ENCODE measurements around the gene NEK6. TPM values are rescaled to one million over a fixed set of nuclear protein-coding genes. Genes with fewer than 3 reads are reported as not detected.

The NEK6 gene
- total RNA-seq, 2 experiments from 2014 or later, result 19.9 to 20.9 TPM

DNA sequence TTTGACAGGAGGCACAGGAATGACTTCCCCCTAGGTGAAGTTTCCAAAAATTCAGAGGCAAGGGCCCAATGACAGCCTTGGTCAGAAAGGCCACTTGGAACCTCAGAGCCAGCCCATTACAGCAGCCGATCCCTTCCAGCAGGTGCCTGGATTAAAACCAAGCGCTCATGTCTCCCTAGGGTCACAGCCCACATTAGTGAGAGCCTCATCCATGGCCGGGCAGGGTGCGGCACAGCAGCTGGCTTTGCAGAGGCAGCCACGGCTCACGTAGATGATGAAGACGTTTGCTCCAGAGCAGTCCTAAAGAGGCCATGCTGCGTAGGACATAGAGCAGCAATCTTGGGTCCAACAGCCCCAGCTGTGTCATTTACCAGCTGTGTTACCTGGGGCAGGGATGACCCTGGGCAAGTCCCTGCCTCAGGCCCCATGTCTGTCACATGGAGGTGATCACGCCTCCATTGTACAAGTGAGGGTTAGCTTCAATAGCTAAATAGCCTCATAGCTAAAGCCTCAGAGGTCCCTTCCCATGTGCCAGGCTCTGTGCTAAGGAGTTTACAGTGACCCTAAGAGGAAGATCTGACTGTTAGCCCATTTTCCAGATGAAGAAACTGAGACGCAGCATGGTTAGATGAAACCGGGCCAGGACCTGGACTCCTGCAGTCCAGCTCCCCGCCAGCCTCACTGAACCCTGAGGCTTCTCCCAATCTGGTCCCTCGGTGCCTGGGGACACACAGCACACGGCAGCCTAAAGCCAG is 39.2 kb downstream of the NEK6 start:
- no peak overlapping the region for H3K27ac Mint-ChIP-seq
- ATAC-seq (no peak), DNase-seq (no peak)
- ChIA-PET CTCF (interaction anchor here (9.5 kb wide), 1 partner anchor 171 kb away, joined by 95 read pairs; no protein-coding TSS in a partner anchor), POLR2A (no interaction called here)
- no peak overlapping the region for H3K4me3 Mint-ChIP-seq
- peaks cover 3% of the 10 kb centered on the region for H3K27me3 Mint-ChIP-seq (ENCODE audit: low read depth)
- H3K4me1 Mint-ChIP-seq (ENCODE audit: low read depth), result peaks cover 59% of the 10 kb centered on the region
- H3K36me3 Mint-ChIP-seq (ENCODE audit: low read depth), result no peaks in the 10 kb centered on the region
- H3K9me3 Mint-ChIP-seq (ENCODE audit: insufficient read depth), result no peaks in the 10 kb centered on the region

DNA sequence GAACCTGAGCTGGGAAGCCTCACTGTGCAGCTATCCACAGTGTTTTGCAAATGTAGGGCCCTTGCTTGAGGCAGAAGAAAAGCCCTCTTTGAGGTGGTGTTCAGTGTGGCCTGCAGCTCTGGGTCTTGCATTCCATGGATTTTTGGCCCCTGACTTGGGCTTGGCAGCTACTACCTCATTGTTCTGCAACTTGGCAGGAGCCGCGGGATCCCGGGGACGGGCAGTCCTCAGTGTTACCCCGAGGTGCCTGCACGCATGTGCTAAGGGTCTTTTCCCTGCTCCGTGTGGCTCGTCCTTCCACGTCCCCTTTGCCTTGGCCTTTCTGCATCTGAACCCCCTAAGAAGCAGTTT is 39.8 kb downstream of the NEK6 start:
- no peaks in the 10 kb centered on the region for H3K9me3 Mint-ChIP-seq (ENCODE audit: insufficient read depth)
- H3K27ac Mint-ChIP-seq, result no peak overlapping the region
- no peak overlapping the region for H3K4me3 Mint-ChIP-seq
- ATAC-seq, result no peak
- ChIA-PET POLR2A (no interaction called here), CTCF (interaction anchor here (9.5 kb wide), 1 partner anchor 172 kb away, joined by 95 read pairs; no protein-coding TSS in a partner anchor)
- H3K27me3 Mint-ChIP-seq (ENCODE audit: low read depth), result peaks cover 3% of the 10 kb centered on the region
- no peaks in the 10 kb centered on the region for H3K36me3 Mint-ChIP-seq (ENCODE audit: low read depth)
- H3K4me1 Mint-ChIP-seq (ENCODE audit: low read depth), result peaks cover 53% of the 10 kb centered on the region
- no peak for DNase-seq

DNA sequence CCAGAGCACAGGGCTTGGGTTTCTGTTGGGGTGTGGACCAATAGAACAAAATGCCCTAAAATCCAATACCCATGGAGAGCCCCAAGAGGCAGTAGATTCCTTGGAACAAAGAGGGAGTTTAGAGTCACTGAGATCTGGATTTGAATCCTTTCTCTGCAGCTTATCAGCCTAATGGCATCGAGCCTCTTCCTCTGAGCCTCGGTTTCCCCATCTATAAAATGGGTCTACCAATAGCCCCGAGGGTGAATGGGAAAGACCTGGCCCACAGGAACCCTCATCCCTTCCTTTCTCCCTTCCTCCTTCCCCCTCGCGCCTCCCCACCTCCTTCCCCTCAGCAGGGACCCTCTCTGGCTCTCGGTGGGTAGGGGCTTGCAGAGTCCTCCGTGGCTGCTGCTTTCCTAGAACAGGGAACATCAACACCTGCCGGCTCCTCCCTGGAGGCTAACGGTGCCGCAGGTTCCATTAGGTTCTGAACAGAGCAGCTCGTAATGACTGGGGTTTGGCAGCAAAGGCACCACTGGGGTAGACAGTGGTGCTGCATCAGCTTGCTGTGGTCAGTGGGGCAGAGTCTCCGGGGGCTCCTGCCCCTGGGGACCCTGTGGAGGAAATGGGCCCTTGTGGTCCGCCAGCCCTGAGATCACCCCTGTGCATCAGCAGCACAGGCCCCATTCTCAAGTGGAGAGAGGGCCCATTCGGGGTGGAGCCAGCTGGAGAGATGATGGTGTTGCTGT is 40.3 kb downstream of the NEK6 start:
- no peak for ATAC-seq
- POLR2A ChIA-PET, result no interaction called here

DNA sequence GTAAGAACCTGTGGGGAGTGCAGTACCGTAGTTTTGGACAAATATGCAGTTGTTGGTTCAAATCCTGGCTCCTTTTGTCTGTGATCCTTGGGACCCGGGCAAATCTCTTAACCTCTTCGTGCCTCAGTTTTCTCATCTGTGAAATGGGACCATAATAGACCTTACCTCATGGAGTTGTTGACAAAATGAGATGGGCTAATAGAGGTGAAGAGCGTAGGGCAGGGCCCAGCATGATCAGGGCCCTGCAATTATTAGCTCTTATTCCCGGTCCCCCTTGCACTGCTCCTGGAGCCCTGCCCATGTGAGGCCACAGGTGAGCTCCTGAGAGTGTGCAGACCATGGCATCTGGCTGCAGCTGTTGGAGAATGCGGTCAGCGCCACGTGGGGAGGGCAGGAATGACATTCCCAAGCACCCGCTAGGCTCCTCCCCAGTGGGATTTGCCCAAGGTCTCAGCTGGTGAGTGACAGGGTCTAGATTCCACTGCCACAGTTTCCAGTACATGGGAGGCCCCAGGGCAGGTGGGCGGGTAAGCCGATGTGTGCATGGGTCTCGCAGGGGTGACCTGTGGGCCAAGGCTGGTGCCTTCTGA is 41.0 kb downstream of the NEK6 start:
- ChIA-PET CTCF (interaction anchor here (9.5 kb wide), 1 partner anchor 173 kb away, joined by 95 read pairs; no protein-coding TSS in a partner anchor), POLR2A (no interaction called here)
- Mint-ChIP-seq H3K9me3 (ENCODE audit: insufficient read depth) (no peaks in the 10 kb centered on the region), H3K36me3 (ENCODE audit: low read depth) (peaks cover 1% of the 10 kb centered on the region), H3K4me3 (no peak overlapping the region), H3K27me3 (ENCODE audit: low read depth) (peaks cover 3% of the 10 kb centered on the region), H3K27ac (no peak overlapping the region), H3K4me1 (ENCODE audit: low read depth) (peaks cover 41% of the 10 kb centered on the region)
- no peak for ATAC-seq
- DNase-seq, result no peak

More for the DNA sequence above, 40.3 kb downstream of the NEK6 start:
- Mint-ChIP-seq H3K36me3 (ENCODE audit: low read depth) (no peaks in the 10 kb centered on the region), H3K4me3 (no peak overlapping the region), H3K27me3 (ENCODE audit: low read depth) (peaks cover 3% of the 10 kb centered on the region), H3K9me3 (ENCODE audit: insufficient read depth) (no peaks in the 10 kb centered on the region), H3K4me1 (ENCODE audit: low read depth) (peaks cover 48% of the 10 kb centered on the region), H3K27ac (no peak overlapping the region)
- CTCF ChIA-PET, result interaction anchor here (9.5 kb wide), 1 partner anchor 173 kb away, joined by 95 read pairs; no protein-coding TSS in a partner anchor
- DNase-seq, result no peak

DNA sequence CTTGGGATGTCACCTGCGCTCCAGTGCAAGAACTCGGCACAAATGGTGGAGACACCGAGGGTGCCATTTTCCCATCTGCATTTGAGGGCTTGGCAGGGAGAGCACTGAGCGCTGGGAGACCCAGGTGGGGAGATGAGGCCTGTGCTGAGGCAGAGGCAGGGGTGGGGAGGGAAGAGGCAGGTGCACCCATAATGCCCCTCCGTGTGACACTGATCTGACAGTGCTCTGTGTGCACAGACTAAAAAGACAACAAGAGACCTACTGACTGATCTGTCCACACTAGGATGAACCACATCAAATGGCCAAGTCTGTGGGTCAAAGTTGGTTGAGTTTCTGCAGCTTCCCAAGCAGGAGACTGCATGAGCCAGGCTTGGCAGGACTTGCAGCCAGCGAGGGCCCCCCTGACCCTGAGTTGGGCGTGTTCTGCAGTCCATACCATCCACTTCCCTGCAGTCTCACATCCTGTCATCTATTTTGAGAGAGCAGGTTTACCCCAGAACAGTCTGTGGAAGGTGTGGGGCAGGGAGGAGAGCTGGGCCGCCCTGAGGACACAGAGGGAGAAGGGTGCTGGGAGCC is 41.9 kb downstream of the NEK6 start:
- Mint-ChIP-seq H3K9me3 (ENCODE audit: insufficient read depth) (no peaks in the 10 kb centered on the region), H3K4me3 (no peak overlapping the region), H3K4me1 (ENCODE audit: low read depth) (peaks cover 34% of the 10 kb centered on the region), H3K27ac (peak overlapping the region; percentile 69), H3K36me3 (ENCODE audit: low read depth) (peaks cover 1% of the 10 kb centered on the region), H3K27me3 (ENCODE audit: low read depth) (peaks cover 1% of the 10 kb centered on the region)
- ATAC-seq, result no peak
- CTCF ChIA-PET, result no interaction called here
- no peak for DNase-seq
- POLR2A ChIA-PET, result no interaction called here

DNA sequence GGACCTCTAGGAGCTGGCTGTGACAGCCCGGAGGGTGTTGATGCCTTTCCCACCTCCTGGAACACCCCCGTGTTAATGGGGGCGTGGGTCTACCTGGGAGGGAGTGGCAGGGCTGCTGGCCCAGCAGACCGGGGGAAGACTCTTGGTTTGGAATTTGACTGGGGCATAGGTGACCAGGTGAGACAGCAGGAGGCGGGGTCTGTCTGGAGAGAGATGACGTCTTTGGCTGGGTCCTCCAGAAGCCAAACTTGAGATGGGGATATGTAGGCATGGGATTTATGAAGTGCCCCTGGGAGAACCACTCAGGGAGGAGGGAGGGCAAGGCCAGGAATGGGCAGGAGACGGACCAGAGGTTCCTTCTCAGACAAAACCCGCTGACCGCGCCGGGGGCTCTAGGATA is 42.6 kb downstream of the NEK6 start:
- no peak for DNase-seq
- peak overlapping the region; percentile 69 for H3K27ac Mint-ChIP-seq
- CTCF ChIA-PET, result no interaction called here
- POLR2A ChIA-PET, result no interaction called here
- H3K4me1 Mint-ChIP-seq (ENCODE audit: low read depth), result peaks cover 28% of the 10 kb centered on the region
- H3K9me3 Mint-ChIP-seq (ENCODE audit: insufficient read depth), result no peaks in the 10 kb centered on the region
- no peaks in the 10 kb centered on the region for H3K27me3 Mint-ChIP-seq (ENCODE audit: low read depth)
- no peak for ATAC-seq
- H3K36me3 Mint-ChIP-seq (ENCODE audit: low read depth), result peaks cover 1% of the 10 kb centered on the region
- H3K4me3 Mint-ChIP-seq, result no peak overlapping the region

DNA sequence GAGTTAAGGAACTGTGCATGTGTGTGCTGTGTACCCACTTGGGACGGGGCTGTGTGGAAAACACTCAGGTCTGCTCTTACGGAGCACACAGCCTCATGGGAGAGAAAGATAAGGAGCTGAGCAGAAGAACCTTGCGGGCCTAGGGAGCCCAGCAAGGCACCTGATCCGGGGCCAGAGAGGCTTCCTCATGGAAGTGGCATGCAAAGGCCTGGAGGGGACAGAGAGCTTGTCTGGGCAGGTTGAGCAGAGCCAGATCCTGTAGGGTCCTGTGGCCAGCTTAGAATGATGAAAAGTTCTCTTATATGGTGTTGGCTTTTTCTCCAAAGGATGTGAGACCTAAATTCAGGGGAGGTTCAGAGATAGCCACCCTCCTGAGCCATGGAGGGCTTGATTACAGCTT is 45.2 kb downstream of the NEK6 start:
- Mint-ChIP-seq H3K27me3 (ENCODE audit: low read depth) (no peaks in the 10 kb centered on the region), H3K36me3 (ENCODE audit: low read depth) (peaks cover 1% of the 10 kb centered on the region), H3K9me3 (ENCODE audit: insufficient read depth) (no peaks in the 10 kb centered on the region), H3K27ac (no peak overlapping the region), H3K4me1 (ENCODE audit: low read depth) (peaks cover 17% of the 10 kb centered on the region), H3K4me3 (no peak overlapping the region)
- ChIA-PET POLR2A (no interaction called here), CTCF (interaction anchor here (3.5 kb wide), 1 partner anchor 176 kb away, joined by 22 read pairs; no protein-coding TSS in a partner anchor)
- DNase-seq (no peak), ATAC-seq (no peak)

DNA sequence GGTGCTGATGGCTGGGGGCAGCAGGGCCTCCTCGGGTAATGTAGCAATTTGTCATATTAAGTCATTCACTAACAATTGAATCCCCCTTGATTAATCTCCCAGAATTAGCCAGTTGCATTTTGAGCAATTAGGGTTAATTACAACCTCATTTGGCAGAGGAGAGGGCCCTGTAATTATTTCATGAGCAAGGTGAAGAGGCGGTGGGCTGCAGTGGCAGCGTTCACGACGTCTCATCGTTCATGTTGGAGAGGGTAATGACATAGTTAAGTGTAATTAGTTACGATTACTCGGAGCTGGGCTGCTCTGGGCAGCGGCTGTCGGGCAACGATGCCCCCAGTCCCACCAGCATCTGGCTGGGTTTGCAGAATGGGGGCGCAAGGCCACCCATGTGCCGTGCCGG is 46.0 kb downstream of the NEK6 start:
- peaks cover 1% of the 10 kb centered on the region for H3K36me3 Mint-ChIP-seq (ENCODE audit: low read depth)
- ATAC-seq (no peak), DNase-seq (no peak)
- H3K27ac Mint-ChIP-seq, result no peak overlapping the region
- CTCF ChIA-PET, result interaction anchor here (1.0 to 3.5 kb wide), 2 partner anchors 8 to 177 kb away, joined by 3 to 22 read pairs; no protein-coding TSS in a partner anchor
- H3K4me3 Mint-ChIP-seq, result no peak overlapping the region
- POLR2A ChIA-PET, result no interaction called here
- H3K9me3 Mint-ChIP-seq (ENCODE audit: insufficient read depth), result no peaks in the 10 kb centered on the region
- H3K27me3 Mint-ChIP-seq (ENCODE audit: low read depth), result no peaks in the 10 kb centered on the region
- H3K4me1 Mint-ChIP-seq (ENCODE audit: low read depth), result peaks cover 17% of the 10 kb centered on the region

DNA sequence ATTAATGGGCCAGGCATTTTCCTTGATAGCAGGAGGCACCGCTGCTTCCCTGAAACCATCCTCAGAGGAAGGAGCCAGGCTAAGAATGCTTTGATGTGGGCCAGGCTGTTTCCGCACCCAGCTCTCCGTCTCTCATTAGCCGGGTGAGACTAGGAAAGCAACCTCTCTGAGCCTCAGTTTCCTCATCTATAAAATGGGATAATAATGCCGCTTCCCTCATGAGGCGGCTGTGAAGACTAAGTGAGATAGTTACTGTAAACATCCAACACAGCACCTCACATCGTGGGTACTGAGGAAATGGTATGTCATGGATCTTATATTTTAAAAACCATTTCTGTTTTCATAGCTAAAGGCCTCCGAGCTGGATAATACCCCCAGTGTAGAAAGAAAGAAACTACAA is 46.5 kb downstream of the NEK6 start:
- CTCF ChIA-PET, result interaction anchor here (0.8 to 3.5 kb wide), 3 partner anchors 9 to 177 kb away, joined by 3 to 22 read pairs (median 4); no protein-coding TSS in a partner anchor
- Mint-ChIP-seq H3K4me3 (no peak overlapping the region), H3K36me3 (ENCODE audit: low read depth) (peaks cover 1% of the 10 kb centered on the region), H3K9me3 (ENCODE audit: insufficient read depth) (no peaks in the 10 kb centered on the region), H3K27me3 (ENCODE audit: low read depth) (no peaks in the 10 kb centered on the region), H3K4me1 (ENCODE audit: low read depth) (peaks cover 14% of the 10 kb centered on the region), H3K27ac (no peak overlapping the region)
- POLR2A ChIA-PET, result no interaction called here
- ATAC-seq (no peak), DNase-seq (no peak)

DNA sequence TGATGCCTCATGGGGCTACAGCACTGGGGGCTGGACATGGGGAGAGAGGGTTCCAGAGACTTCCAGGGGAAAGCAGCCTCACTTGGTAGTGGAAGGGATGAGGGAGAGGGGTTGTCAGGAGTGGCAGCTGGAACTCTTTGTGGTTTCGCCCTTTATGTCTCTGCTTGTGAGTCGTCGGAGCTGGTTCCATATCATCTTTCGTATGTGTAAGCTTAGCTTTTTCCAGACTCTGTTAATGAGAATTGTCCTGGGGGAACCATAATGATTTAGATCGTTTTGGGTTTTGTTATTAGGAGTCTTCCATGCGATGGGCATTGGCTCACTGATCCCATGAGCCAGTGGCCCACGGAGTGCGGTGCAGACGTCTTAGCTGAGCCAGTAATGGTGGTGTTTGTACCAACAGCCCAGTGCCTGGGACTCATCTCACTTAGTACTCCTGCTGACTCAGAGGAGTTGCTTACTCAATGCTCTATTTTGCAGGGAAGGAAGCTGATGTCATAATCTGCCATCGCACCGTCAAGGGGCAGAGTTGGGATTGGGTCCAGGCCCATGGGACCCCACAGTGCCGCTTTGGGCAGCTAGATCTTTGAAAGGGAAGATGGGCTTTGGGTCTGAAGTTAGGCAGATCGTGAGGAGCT is 48.5 kb downstream of the NEK6 start:
- Mint-ChIP-seq H3K27ac (no peak overlapping the region), H3K9me3 (ENCODE audit: insufficient read depth) (no peaks in the 10 kb centered on the region), H3K4me1 (ENCODE audit: low read depth) (peaks cover 2% of the 10 kb centered on the region), H3K27me3 (ENCODE audit: low read depth) (no peaks in the 10 kb centered on the region), H3K4me3 (no peak overlapping the region), H3K36me3 (ENCODE audit: low read depth) (peaks cover 1% of the 10 kb centered on the region)
- ChIA-PET CTCF (interaction anchor here (1.6 to 3.5 kb wide), 2 partner anchors 13 to 179 kb away, joined by 6 to 22 read pairs; no protein-coding TSS in a partner anchor), POLR2A (no interaction called here)
- no peak for DNase-seq
- no peak for ATAC-seq

DNA sequence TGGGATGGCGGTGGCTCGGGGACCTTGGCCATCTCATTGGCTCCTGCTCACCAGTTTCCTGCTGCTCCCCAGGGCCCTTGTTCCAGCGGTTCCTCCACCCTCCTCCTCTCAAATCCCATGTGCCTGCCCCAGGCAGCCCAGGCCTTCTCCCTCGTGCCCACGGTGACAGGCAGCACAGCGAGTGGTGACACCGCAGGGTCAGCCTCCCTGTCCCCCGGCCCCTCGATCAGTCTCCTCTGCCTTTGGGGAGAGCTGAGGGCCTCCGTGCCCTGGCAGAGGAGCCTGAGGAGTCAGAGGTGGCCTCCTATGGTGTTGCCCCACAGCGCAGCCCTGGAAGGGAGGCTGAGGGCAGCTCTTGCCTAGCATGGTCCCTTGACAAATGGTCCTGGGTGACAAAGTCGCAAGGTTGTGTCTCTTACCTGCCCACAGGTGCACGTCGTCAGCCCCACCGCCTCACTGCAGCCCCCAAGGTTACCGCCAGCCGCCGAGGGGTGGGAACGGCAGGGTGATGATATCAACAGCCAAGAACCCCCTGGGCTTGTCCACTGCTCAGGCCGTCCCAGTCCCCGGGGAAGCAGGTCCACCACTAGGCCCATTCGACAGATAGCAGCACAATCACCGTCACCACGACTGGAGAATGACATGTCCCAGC is 49.8 kb downstream of the NEK6 start:
- H3K4me3 Mint-ChIP-seq, result no peak overlapping the region
- no peaks in the 10 kb centered on the region for H3K27me3 Mint-ChIP-seq (ENCODE audit: low read depth)

More for the DNA sequence above, 49.8 kb downstream of the NEK6 start:
- POLR2A ChIA-PET, result no interaction called here
- ATAC-seq, result no peak
- CTCF ChIA-PET, result no interaction called here
- Mint-ChIP-seq H3K36me3 (ENCODE audit: low read depth) (peaks cover 1% of the 10 kb centered on the region), H3K4me1 (ENCODE audit: low read depth) (peaks cover 2% of the 10 kb centered on the region), H3K27ac (no peak overlapping the region), H3K9me3 (ENCODE audit: insufficient read depth) (no peaks in the 10 kb centered on the region)
- no peak for DNase-seq

Measured in activated CD8-positive, alpha-beta T cell treated with anti-CD3 and anti-CD28 coated beads, Interleukin-2, amount 10 ng/mL, durations not matched to agents 7 days and 5 days (primary cell).